CD14-positive monocyte (primary cell): ENCODE measurements around the gene ARHGAP15. TPM values are rescaled to one million over a fixed set of nuclear protein-coding genes. Genes with fewer than 3 reads are reported as not detected.

Source experiments
- DNase-seq, 3 donors: peaks; one replicate each; pipeline ENCODE4 v3.0.0-alpha.2; 2011 to 2022
- H2AFZ ChIP-seq: 2 replicates; pipeline ENCODE4 v1.6.0; 2012; ENCODE audit warnings: mild to moderate bottlenecking, low read depth, low read length, inconsistent platforms; ENCODE audit not compliant: insufficient read depth, poor library complexity, severe bottlenecking
- H3K27ac ChIP-seq, 2 donors: 1 replicate in 1 of 2; 2 replicates in 1 of 2; pipeline ENCODE4 v1.5.1; 2012 to 2013; ENCODE audit warnings: low read length in 2 of 2, control low read depth in 1 of 2, inconsistent platforms in 1 of 2, low read depth in 1 of 2, mild to moderate bottlenecking in 1 of 2
- H3K27me3 ChIP-seq, 2 donors: one replicate each; pipeline versions ENCODE4 v1.6.0 to v1.6.1; 2011 to 2013; ENCODE audit warnings: low read length in 2 of 2; ENCODE audit not compliant: control insufficient read depth in 2 of 2, insufficient read depth in 2 of 2
- H3K36me3 ChIP-seq, 2 donors: replicated peaks in 1 of 2; 1 replicate in 1 of 2; 2 replicates in 1 of 2; pipeline versions ENCODE4 v1.5.1 to v1.6.1; 2012 to 2013; ENCODE audit warnings: low read length in 2 of 2, control low read depth in 1 of 2, inconsistent platforms in 1 of 2, mild to moderate bottlenecking in 1 of 2; ENCODE audit not compliant: insufficient read depth in 2 of 2, control insufficient read depth in 1 of 2
- H3K4me1 ChIP-seq, 2 donors: 1 replicate in 1 of 2; 2 replicates in 1 of 2; pipeline versions ENCODE4 v1.5.1 to v1.6.1; 2012 to 2013; ENCODE audit warnings: low read length in 2 of 2, control low read depth in 1 of 2, inconsistent platforms in 1 of 2, mild to moderate bottlenecking in 1 of 2, moderate library complexity in 1 of 2; ENCODE audit not compliant: insufficient read depth in 2 of 2, control insufficient read depth in 1 of 2
- H3K4me2 ChIP-seq: replicated peaks from 2 replicates; pipeline ENCODE3; 2012; ENCODE audit warnings: low read length, moderate library complexity, mild to moderate bottlenecking; ENCODE audit not compliant: poor library complexity, severe bottlenecking; ENCODE audit errors: extremely low read depth
- H3K4me3 ChIP-seq, 3 experiments: fragments of 200-600 bp in 1 of 3; sonication (generic) in 1 of 3; replicated peaks in 1 of 3; 1 replicate in 2 of 3; 2 replicates in 1 of 3; pipeline ENCODE4 v1.5.1; 2011 to 2013; ENCODE audit warnings: low read length in 3 of 3, mild to moderate bottlenecking in 3 of 3, control low read depth in 2 of 3, low read depth in 2 of 3, inconsistent platforms in 1 of 3, moderate library complexity in 1 of 3
- H3K79me2 ChIP-seq: 2 replicates; pipeline ENCODE4 v1.6.0; 2012; ENCODE audit warnings: mild to moderate bottlenecking, control low read depth, inconsistent platforms, low read length, moderate library complexity; ENCODE audit not compliant: insufficient read depth
- H3K9ac ChIP-seq: 2 replicates; pipeline ENCODE4 v1.6.0; 2017; ENCODE audit warnings: low read length, mild to moderate bottlenecking; ENCODE audit not compliant: insufficient read depth, poor library complexity, severe bottlenecking
- H3K9me3 ChIP-seq, 2 donors: replicated peaks in 1 of 2; 1 replicate in 1 of 2; 2 replicates in 1 of 2; pipeline versions ENCODE4 v1.5.1 to v1.6.1; 2012 to 2013; ENCODE audit warnings: low read length in 2 of 2, control low read depth in 1 of 2; ENCODE audit not compliant: control insufficient read depth in 1 of 2, insufficient read depth in 1 of 2
- H4K20me1 ChIP-seq: 2 replicates; pipeline ENCODE4 v1.6.0; 2012; ENCODE audit warnings: mild to moderate bottlenecking, low read length, control low read depth, moderate library complexity; ENCODE audit not compliant: insufficient read depth
- H3K27ac Mint-ChIP-seq, 7 donors: one replicate each; pipeline ENCODE4 v1.8.0; 2020; ENCODE audit warnings: mild to moderate bottlenecking in 7 of 7, mixed read lengths in 7 of 7, moderate library complexity in 6 of 7, inconsistent platforms in 2 of 7
- H3K27me3 Mint-ChIP-seq, 3 donors: one replicate each; pipeline ENCODE4 v1.8.0; 2021 to 2022; ENCODE audit warnings: low read depth in 3 of 3, mild to moderate bottlenecking in 3 of 3, mixed read lengths in 3 of 3, moderate library complexity in 3 of 3, inconsistent platforms in 1 of 3
- H3K36me3 Mint-ChIP-seq, 2 donors: one replicate each; pipeline ENCODE4 v1.8.0; 2020; ENCODE audit warnings: mixed read lengths in 2 of 2, inconsistent platforms in 1 of 2, mild to moderate bottlenecking in 1 of 2
- H3K4me1 Mint-ChIP-seq: one replicate; pipeline ENCODE4 v1.8.0; 2020; ENCODE audit warnings: mild to moderate bottlenecking, mixed read lengths
- H3K4me3 Mint-ChIP-seq, 2 donors: one replicate each; pipeline ENCODE4 v1.8.0; 2020; ENCODE audit warnings: mild to moderate bottlenecking in 2 of 2, mixed read lengths in 2 of 2, moderate library complexity in 1 of 2
- H3K9me3 Mint-ChIP-seq, 7 donors: one replicate each; pipeline ENCODE4 v1.8.0; 2020 to 2022; ENCODE audit warnings: mixed read lengths in 7 of 7, mild to moderate bottlenecking in 6 of 7, moderate library complexity in 6 of 7, inconsistent platforms in 2 of 7
- CTCF ChIP-seq: fragments of 200-600 bp; IDR thresholded peaks from one replicate; pipeline ENCODE4 v1.8.0; 2022; ENCODE audit warnings: antibody characterized with exemption, mild to moderate bottlenecking
- WGBS: methylation state at CpG from one replicate; pipeline ENCODE4 v1.1.5; 2013; ENCODE audit warnings: missing lambda C conversion rate; ENCODE audit not compliant: insufficient coverage; 5-methylcytosine and 5-hydroxymethylcytosine counted together
- intact Hi-C, 2 donors: fragments of 100-400 bp; cut with micrococcal nuclease; formaldehyde crosslinking; loops; one replicate each; pipeline versions ENCODE4 v1.15.0 to v1.15.1; 2023
- polyA plus RNA-seq, 3 donors: library from polyadenylated mRNA; depleted of rRNA in 1 of 3; unstranded in 2 of 3; stranded (reverse) in 1 of 3; fragments of 300-500 nt in 2 of 3; fragments of >200 nt in 1 of 3; fragmentation: Illumina TruSeq in 2 of 3; gene quantifications; 1 replicate in 2 of 3; 2 replicates in 1 of 3; pipeline ENCODE4 v1.2.3, GENCODE V29; 2012 to 2021

ARHGAP15 gene
- polyA plus RNA-seq, 3 donors = 35.4 to 50.9 (median 50.7) TPM

- Histone ChIP-seq H3K4me2 (no peak overlapping the region), H3K4me1 (no peaks in the 10 kb centered on the region), H3K4me3 (no peak overlapping the region), H2AFZ (no peak overlapping the region), H3K9me3 (no peaks in the 10 kb centered on the region), H3K27ac (no peak overlapping the region), H3K27me3 (no peaks in the 10 kb centered on the region), H3K9ac (no peak overlapping the region), H3K36me3 (peaks cover 2 to 41% of the 10 kb centered on the region in 2 donors), H3K79me2 (peaks cover 8% of the 10 kb centered on the region), H4K20me1 (no peaks in the 10 kb centered on the region)
- no peak for TF ChIP-seq CTCF
- no peaks in the 10 kb centered on the region for H3K9me3 Mint-ChIP-seq
- no peak for DNase-seq
- H3K27ac Mint-ChIP-seq = peak overlapping the region in 1 of 7 donors; percentile 32
- peaks cover 9% of the 10 kb centered on the region for H3K4me1 Mint-ChIP-seq
- WGBS = no CpG with 5 or more reads among the region's 2 CpGs
- no peaks in the 10 kb centered on the region for H3K27me3 Mint-ChIP-seq
- no peak overlapping the region for H3K4me3 Mint-ChIP-seq
- intact Hi-C loops = no loop called here
- peaks cover 16 to 24% of the 10 kb centered on the region in 2 donors for H3K36me3 Mint-ChIP-seq
Measured at GRCh38 chr2:143251681-143252080, 122.5 kb downstream of the ARHGAP15 start.

GRCh38 chr2:143252138-143252907 is 123.1 kb downstream of the ARHGAP15 start:
- no peaks in the 10 kb centered on the region for H4K20me1 ChIP-seq
- H3K27ac ChIP-seq = no peak overlapping the region
- no peak overlapping the region for H3K4me3 ChIP-seq
- peaks cover 17 to 25% of the 10 kb centered on the region in 2 donors for H3K36me3 Mint-ChIP-seq
- intact Hi-C loops = no loop called here
- peaks cover 3 to 35% of the 10 kb centered on the region in 2 donors for H3K36me3 ChIP-seq
- H2AFZ ChIP-seq = no peak overlapping the region
- WGBS = 100% methylated on average over 1 of the region's 5 CpGs
- H3K9ac ChIP-seq = no peak overlapping the region
- peak overlapping the region in 1 of 7 donors; percentile 22 for H3K27ac Mint-ChIP-seq
- no peaks in the 10 kb centered on the region for H3K27me3 Mint-ChIP-seq
- H3K4me3 Mint-ChIP-seq = no peak overlapping the region
- no peak for TF ChIP-seq CTCF
- H3K79me2 ChIP-seq = peaks cover 4% of the 10 kb centered on the region
- H3K4me2 ChIP-seq = no peak overlapping the region
- no peak for DNase-seq
- H3K4me1 ChIP-seq = no peaks in the 10 kb centered on the region
- H3K9me3 ChIP-seq = no peaks in the 10 kb centered on the region
- H3K27me3 ChIP-seq = no peaks in the 10 kb centered on the region
- no peaks in the 10 kb centered on the region for H3K9me3 Mint-ChIP-seq
- peaks cover 7% of the 10 kb centered on the region for H3K4me1 Mint-ChIP-seq
